ENCODE measurements around the gene STAP2.

STAP2 gene

DNA sequence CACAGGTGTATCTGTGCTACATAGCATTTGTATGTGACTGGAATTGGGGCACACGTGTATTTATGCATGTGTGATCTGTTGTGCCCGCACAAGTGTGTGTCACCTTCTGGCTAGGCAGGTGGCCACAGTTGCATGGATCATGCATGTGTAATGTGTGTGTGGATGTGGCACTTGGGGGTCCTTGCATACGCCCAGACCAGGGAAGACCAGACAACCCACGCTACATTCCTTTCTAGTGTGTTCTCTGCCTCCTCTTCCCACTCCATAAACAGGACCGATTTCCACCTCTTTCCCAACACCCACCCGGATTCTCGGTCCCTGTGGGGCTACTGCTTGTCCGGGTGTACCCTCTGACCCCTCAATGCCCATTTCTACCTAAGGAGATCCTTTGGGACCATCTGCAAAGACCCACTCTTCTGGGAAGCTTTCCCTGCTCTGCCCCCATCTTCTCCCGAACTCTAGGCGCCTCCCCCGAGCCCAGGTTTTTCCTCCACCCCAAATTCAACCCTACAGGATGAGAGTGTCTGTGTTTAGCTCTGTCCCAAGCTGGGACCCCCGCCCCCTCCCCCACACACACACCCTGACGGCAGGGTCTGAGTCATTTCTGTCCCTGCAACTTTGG, 12.3 kb downstream of the STAP2 start:
- TF ChIP-seq TSHZ2 (CRISPR knock-in tag; IDR thresholded peaks at IDR 0.05), result no peak
- no peak for TF ChIP-seq CREB5 (CRISPR knock-in tag; IDR thresholded peaks at IDR 0.05; ENCODE audit: low read depth)
- no peak for TF ChIP-seq ISL1 (CRISPR knock-in tag; IDR thresholded peaks at IDR 0.05)
- TF ChIP-seq CSDC2 (CRISPR knock-in tag; IDR thresholded peaks at IDR 0.05), result no peak
- no peak for TF ChIP-seq ARNTL (CRISPR knock-in tag; IDR thresholded peaks at IDR 0.05; ENCODE audit: borderline replicate concordance, low read depth)
- no peak for TF ChIP-seq PPARA (CRISPR knock-in tag; IDR thresholded peaks at IDR 0.05; ENCODE audit: borderline replicate concordance)
- TF ChIP-seq ZC3H10 (CRISPR knock-in tag; IDR thresholded peaks at IDR 0.05), result no peak
- TF ChIP-seq ZFP30 (CRISPR knock-in tag; IDR thresholded peaks at IDR 0.05), result no peak
- no peak for TF ChIP-seq SNAI2 (CRISPR knock-in tag; IDR thresholded peaks at IDR 0.05)
- no peak for TF ChIP-seq ESRRG (CRISPR knock-in tag; IDR thresholded peaks at IDR 0.05)
- TF ChIP-seq ZFP3 (CRISPR knock-in tag; IDR thresholded peaks at IDR 0.05), result no peak
- TF ChIP-seq, protein P1, sequence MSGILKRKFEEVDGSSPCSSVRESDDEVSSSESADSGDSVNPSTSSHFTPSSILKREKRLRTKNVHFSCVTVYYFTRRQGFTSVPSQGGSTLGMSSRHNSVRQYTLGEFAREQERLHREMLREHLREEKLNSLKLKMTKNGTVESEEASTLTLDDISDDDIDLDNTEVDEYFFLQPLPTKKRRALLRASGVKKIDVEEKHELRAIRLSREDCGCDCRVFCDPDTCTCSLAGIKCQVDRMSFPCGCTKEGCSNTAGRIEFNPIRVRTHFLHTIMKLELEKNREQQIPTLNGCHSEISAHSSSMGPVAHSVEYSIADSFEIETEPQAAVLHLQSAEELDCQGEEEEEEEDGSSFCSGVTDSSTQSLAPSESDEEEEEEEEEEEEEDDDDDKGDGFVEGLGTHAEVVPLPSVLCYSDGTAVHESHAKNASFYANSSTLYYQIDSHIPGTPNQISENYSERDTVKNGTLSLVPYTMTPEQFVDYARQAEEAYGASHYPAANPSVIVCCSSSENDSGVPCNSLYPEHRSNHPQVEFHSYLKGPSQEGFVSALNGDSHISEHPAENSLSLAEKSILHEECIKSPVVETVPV (CRISPR knock-in tag; IDR thresholded peaks at IDR 0.05), result no peak
- no peak for TF ChIP-seq POU6F1 (CRISPR knock-in tag; IDR thresholded peaks at IDR 0.05; ENCODE audit: borderline replicate concordance, low read depth)
- TF ChIP-seq, protein P2, sequence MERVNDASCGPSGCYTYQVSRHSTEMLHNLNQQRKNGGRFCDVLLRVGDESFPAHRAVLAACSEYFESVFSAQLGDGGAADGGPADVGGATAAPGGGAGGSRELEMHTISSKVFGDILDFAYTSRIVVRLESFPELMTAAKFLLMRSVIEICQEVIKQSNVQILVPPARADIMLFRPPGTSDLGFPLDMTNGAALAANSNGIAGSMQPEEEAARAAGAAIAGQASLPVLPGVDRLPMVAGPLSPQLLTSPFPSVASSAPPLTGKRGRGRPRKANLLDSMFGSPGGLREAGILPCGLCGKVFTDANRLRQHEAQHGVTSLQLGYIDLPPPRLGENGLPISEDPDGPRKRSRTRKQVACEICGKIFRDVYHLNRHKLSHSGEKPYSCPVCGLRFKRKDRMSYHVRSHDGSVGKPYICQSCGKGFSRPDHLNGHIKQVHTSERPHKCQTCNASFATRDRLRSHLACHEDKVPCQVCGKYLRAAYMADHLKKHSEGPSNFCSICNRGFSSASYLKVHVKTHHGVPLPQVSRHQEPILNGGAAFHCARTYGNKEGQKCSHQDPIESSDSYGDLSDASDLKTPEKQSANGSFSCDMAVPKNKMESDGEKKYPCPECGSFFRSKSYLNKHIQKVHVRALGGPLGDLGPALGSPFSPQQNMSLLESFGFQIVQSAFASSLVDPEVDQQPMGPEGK (CRISPR knock-in tag; IDR thresholded peaks at IDR 0.05; ENCODE audit: borderline replicate concordance), result no peak
- no peak for ATAC-seq

DNA sequence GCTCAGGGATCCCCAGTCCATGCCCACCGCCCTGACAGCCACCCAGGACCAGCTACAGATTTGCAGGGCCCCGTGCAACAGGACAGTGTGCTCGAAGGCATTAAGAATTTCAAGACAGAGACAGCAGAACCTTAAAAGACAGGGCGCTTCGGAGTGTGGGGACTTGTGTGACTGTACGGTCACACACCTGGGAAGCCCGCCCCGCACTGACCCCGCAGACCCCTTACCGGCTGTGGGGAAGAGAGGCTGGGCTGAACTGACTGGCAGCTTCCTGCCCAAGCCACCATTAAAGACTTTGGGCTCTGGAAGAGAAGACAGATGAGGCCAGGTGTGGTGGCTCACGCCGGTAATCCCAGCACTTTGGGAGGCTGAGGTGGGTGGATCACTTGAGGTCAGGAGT, 14.4 kb downstream of the STAP2 start:
- ATAC-seq, result no peak
- TF ChIP-seq SNAI2 (CRISPR knock-in tag; IDR thresholded peaks at IDR 0.05) (no peak), ZC3H10 (CRISPR knock-in tag; IDR thresholded peaks at IDR 0.05) (no peak), CREB5 (CRISPR knock-in tag; IDR thresholded peaks at IDR 0.05; ENCODE audit: low read depth) (no peak), BACH2 (CRISPR knock-in tag; IDR thresholded peaks at IDR 0.05; ENCODE audit: borderline replicate concordance) (no peak), TSHZ2 (CRISPR knock-in tag; IDR thresholded peaks at IDR 0.05) (no peak), ESRRG (CRISPR knock-in tag; IDR thresholded peaks at IDR 0.05) (no peak), ZNF8 (CRISPR knock-in tag; IDR thresholded peaks at IDR 0.05) (no peak), POU6F1 (CRISPR knock-in tag; IDR thresholded peaks at IDR 0.05; ENCODE audit: borderline replicate concordance, low read depth) (no peak), TOX (CRISPR knock-in tag; IDR thresholded peaks at IDR 0.05; ENCODE audit: borderline replicate concordance) (no peak), OSR1 (CRISPR knock-in tag; IDR thresholded peaks at IDR 0.05) (no peak), TCF4 (CRISPR knock-in tag; IDR thresholded peaks at IDR 0.05; ENCODE audit: borderline replicate concordance) (no peak), ARNTL (CRISPR knock-in tag; IDR thresholded peaks at IDR 0.05; ENCODE audit: borderline replicate concordance, low read depth) (no peak), ZFP3 (CRISPR knock-in tag; IDR thresholded peaks at IDR 0.05) (no peak), ZFP30 (CRISPR knock-in tag; IDR thresholded peaks at IDR 0.05) (no peak)
- TF ChIP-seq, protein P1 (CRISPR knock-in tag; IDR thresholded peaks at IDR 0.05), result no peak

All from SK-N-SH treated with all-trans-retinoic acid at 6 μM for 48 hours (cell line).